ENCODE results near the gene KRTAP4-8.
"Not testable (repeated sequence)": the region's sequence is repeated elsewhere in the genome, so short reads cannot be mapped to it uniquely, and the experiment has no call there.

Gene KRTAP4-8

DNA sequence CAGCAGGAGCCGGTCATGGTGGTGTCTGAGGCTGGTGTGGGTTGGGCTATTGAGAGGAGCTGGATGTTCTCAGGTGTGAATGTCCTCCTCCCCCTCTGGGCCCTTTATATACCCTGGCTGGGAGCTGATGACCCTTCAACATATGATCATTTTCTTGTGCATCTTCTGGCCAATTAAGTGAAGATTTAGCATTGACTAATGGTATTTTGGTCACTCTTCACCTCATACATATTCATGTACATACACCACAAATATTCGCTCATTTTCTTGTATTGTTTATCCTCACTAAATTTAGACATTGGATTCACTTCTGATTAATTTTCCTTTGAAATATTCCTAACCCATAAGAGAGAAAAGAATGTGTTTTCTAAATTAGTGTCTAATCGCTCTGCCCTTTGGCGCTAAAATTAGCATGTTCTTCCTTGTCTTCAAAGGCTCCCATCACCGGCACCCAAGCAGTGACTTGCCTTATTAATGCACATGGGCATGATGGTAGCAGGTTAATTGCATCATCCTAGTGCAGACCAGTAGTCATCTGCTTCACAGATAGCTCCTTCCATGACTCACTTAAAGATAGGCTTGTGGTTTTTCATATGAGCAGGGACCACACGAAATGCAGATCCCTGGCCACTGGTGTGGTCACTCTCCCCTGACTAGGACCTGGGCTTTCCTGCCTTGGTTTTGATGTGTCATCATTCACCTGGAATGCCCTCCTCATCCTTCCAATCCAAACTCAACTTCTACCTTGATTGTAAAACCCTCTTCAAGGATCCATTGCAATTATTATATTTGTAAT lies 31.9 kb downstream of the KRTAP4-8 start, which contains the start of gene KRTAP2-4:
Gene KRTAP2-4 (minus strand): TSS at position 51 of the 796 bp plus-strand sequence. CDS start 34 bp downstream, at position 17.
- H3K36me3 ChIP-seq = no peaks in the 10 kb centered on the region
- H3K4me1 ChIP-seq = peaks cover 0 to 24% (median 7%) of the 10 kb centered on the region in 4 donors
- TF ChIP-seq, protein P1, sequence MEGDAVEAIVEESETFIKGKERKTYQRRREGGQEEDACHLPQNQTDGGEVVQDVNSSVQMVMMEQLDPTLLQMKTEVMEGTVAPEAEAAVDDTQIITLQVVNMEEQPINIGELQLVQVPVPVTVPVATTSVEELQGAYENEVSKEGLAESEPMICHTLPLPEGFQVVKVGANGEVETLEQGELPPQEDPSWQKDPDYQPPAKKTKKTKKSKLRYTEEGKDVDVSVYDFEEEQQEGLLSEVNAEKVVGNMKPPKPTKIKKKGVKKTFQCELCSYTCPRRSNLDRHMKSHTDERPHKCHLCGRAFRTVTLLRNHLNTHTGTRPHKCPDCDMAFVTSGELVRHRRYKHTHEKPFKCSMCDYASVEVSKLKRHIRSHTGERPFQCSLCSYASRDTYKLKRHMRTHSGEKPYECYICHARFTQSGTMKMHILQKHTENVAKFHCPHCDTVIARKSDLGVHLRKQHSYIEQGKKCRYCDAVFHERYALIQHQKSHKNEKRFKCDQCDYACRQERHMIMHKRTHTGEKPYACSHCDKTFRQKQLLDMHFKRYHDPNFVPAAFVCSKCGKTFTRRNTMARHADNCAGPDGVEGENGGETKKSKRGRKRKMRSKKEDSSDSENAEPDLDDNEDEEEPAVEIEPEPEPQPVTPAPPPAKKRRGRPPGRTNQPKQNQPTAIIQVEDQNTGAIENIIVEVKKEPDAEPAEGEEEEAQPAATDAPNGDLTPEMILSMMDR (IDR thresholded peaks at IDR 0.05) = no peak
- H3K4me3 ChIP-seq = no peak within 1 kb of the TSS
- no peaks in the 10 kb centered on the region for H3K27me3 ChIP-seq
- H3K27ac ChIP-seq = no peak within 1 kb of the TSS
- H3K9me3 ChIP-seq = no peaks in the 10 kb centered on the region
- no peak for DNase-seq
- intact Hi-C loops (cut with DNase I; ENCODE audit: low total_unique reads) = no loop called here

DNA sequence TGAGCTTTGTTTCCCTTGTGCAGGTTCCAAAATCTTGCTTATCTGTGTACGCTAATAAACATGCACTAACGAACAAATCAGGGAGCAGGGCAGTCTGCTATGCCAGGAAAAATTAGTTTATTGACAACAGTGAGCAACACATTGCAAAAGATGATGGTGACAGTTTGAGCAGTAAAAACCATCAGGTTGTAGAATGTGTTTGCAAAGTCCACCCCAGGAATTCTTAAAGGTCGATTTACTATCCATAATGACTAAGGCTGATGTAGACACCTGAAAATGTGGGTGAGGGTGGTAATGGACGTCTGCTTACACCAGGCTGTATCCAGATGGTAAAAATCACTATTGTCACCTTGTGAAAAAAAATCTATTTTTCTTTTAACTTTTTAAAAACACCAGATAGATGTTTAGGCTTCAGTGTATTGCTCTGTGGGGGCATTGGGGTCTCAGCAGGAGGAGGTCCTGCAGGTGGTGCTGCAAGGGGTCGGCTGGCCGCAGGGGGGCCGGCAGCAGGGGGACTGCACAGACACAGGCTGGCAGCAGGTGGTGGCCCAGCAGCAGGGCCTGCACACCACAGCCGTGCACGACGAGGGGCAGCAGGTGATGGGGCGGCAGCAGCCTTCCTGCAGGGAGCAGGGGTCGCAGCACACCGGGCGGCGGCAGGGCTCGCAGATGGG lies 32.8 kb downstream of the KRTAP4-8 start:
- H3K4me1 ChIP-seq = peaks cover 0 to 32% (median 9%) of the 10 kb centered on the region in 4 donors
- H3K9me3 ChIP-seq; intact Hi-C loops (cut with DNase I; ENCODE audit: low total_unique reads); DNase-seq; H3K4me3 ChIP-seq; H3K27me3 ChIP-seq; H3K36me3 ChIP-seq; H3K27ac ChIP-seq: not testable (repeated sequence)

DNA sequence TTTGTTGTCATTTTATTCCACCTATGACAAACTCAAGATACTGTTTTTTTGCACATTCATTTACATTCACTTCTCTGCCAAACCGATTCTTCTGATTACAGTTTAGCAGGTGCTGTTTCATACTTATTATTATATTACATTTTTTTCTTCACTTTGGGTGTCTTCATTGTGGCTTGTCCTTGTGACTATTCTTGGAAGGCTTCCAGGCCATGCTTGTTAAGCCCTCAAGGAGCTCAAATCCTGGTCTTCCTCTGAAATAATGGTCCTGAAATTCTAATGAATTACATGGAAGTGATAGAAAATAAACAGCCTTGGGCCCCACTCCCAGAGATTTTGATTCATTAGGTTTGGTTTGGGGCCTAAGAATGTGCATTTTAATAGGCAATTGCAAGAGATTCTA lies 33.6 kb downstream of the KRTAP4-8 start:
- Histone ChIP-seq H3K4me1 (peaks cover 0 to 34% (median 11%) of the 10 kb centered on the region in 4 donors), H3K4me3 (no peak overlapping the region), H3K9me3 (no peaks in the 10 kb centered on the region), H3K27ac (no peak overlapping the region), H3K27me3 (no peaks in the 10 kb centered on the region), H3K36me3 (no peaks in the 10 kb centered on the region)
- intact Hi-C loops (cut with DNase I; ENCODE audit: low total_unique reads) = no loop called here
- TF ChIP-seq, protein P1 (IDR thresholded peaks at IDR 0.05) = no peak
- DNase-seq = no peak

DNA sequence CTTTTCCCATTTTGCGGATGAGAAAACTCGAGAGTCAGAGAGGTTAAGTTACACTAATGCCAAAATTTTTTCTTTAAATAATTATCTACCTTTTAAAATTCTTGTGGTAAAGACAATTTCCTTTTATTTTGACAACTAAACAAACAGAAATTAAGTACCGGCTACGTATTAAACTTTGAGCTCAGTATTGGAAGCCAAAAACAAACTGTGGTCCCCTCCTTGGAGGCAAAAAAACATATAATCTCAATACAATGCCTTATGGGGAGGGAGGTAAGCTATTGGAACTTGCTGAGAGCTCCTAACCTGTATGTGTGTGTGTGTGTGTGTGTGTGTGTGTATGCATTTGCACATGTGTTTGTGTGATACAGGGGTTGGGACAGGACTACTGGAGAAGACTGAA lies 34.5 kb downstream of the KRTAP4-8 start:
- H3K4me3 ChIP-seq = no peak overlapping the region
- no peaks in the 10 kb centered on the region for H3K36me3 ChIP-seq
- TF ChIP-seq, protein P1 (IDR thresholded peaks at IDR 0.05) = no peak
- no peaks in the 10 kb centered on the region for H3K9me3 ChIP-seq
- no peak for DNase-seq
- peaks cover 0 to 34% (median 11%) of the 10 kb centered on the region in 4 donors for H3K4me1 ChIP-seq
- intact Hi-C loops (cut with DNase I; ENCODE audit: low total_unique reads) = no loop called here
- H3K27ac ChIP-seq = no peak overlapping the region
- H3K27me3 ChIP-seq = no peaks in the 10 kb centered on the region

DNA sequence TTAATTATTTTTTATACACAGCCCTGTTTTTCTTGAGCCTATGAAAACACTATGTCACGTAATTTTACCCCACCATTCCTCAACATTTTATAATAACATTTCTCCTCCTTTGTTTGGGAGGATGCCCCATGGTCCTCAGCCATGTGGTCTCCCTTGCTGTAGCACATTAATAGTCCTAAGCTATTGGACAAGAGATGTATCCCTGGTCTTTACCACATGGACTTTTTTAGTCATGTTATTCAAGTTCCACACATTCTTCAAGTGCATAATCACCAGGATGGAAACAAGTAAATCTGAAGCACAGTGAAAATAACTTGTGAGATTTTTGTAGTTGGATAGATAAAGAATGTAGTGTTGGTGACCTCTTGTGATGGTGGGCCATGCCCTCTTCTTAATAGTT lies 36.0 kb downstream of the KRTAP4-8 start:
- intact Hi-C loops (cut with DNase I; ENCODE audit: low total_unique reads) = no loop called here
- TF ChIP-seq, protein P1 (IDR thresholded peaks at IDR 0.05) = no peak
- no peaks in the 10 kb centered on the region for H3K36me3 ChIP-seq
- peak overlapping the region; percentile 57 to 65 for H3K27ac ChIP-seq
- H3K27me3 ChIP-seq = no peaks in the 10 kb centered on the region
- H3K4me3 ChIP-seq = no peak overlapping the region
- peaks cover 0 to 34% (median 11%) of the 10 kb centered on the region in 4 donors for H3K4me1 ChIP-seq
- H3K9me3 ChIP-seq = no peaks in the 10 kb centered on the region
- DNase-seq = no peak

DNA sequence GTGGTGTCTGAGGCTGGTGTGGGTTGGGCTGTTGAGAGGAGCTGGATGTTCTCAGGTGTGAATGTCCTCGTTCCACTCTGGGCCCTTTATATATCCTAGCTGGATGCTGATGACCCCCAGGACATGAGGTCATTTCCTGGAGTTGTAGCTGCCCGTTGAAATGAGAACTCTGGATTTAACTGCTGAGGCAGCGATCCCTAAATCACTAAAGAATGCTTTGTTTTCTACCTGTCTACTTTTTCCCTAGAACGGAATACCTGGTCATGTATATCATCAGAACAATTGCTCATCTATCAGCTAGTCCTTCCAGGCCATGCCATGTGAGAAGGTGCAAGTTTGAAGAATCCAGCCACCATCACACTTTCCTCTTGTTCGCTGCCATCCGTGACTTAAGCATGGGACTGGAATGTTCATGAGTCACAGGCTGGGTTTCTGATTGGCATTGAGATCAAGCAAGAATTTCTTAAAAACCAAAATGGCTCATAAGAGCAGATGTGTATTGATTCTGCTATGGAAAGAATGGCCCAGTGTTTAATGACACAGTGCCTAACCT lies 37.8 kb downstream of the KRTAP4-8 start, which contains the start of gene KRTAP2-3:
Gene KRTAP2-3 (minus strand): TSS at position 63 of the 553 bp plus-strand sequence. CDS start 64 bp downstream, outside the sequence.
- intact Hi-C loops (cut with DNase I; ENCODE audit: low total_unique reads) = no loop called here
- TF ChIP-seq, protein P1 (IDR thresholded peaks at IDR 0.05) = no peak
- H3K27ac ChIP-seq = peak within 1 kb of the TSS in 1 of 2 donors; percentile 57

DNA sequence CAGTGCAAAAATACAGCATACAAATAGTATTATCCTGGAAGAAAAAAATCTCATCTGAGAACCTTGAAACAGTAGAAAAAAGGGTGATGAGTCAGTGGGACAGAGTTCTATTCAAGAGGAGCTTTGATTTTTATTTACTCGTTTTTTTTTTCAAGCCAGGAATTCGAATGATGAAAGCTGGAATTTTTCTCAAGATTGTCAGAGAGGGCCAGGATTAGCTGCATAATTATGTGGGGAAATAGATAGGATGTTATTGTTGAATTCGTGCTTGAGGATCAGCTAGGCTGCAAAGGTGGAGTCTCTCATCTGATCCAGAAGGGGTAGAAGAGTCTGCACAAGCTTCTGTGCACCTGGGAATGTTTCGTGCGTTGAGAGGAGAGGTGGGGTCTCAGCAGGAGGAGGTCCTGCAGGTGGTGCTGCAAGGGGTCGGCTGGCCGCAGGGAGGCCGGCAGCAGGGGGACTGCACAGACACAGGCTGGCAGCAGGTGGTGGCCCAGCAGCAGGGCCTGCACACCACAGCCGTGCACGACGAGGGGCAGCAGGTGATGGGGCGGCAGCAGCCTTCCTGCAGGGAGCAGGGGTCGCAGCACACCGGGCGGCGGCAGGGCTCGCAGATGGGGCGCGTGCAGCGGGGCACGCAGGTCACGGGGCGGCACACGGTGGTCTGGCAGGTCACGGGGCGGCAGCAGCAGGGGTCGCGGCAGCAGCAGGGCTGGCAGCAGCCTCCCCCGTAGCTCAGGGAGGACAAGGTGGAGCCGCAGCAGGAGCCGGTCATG lies 38.5 kb downstream of the KRTAP4-8 start:
- intact Hi-C loops (cut with DNase I; ENCODE audit: low total_unique reads); H3K9me3 ChIP-seq; DNase-seq; H3K36me3 ChIP-seq; H3K27ac ChIP-seq; H3K4me3 ChIP-seq; H3K27me3 ChIP-seq: not testable (repeated sequence)
- H3K4me1 ChIP-seq = peaks cover 0 to 34% (median 11%) of the 10 kb centered on the region in 4 donors

More for the DNA sequence above, 37.8 kb downstream of the KRTAP4-8 start, which contains the start of gene KRTAP2-3:
- Histone ChIP-seq H3K36me3 (no peaks in the 10 kb centered on the region), H3K4me3 (no peak within 1 kb of the TSS), H3K4me1 (peaks cover 0 to 34% (median 11%) of the 10 kb centered on the region in 4 donors), H3K27me3 (no peaks in the 10 kb centered on the region), H3K9me3 (no peaks in the 10 kb centered on the region)
- no peak for DNase-seq

Data from tibial artery (tissue), 4 donors.